HG02763 (cell line): ENCODE data around the gene STOML1.

ENCODE experiments used
- ATAC-seq: cut with Tn5 transposase; IDR thresholded peaks from one replicate; pipeline ENCODE4 v1.9.1; 2021; ENCODE audit warnings: mild to moderate bottlenecking, moderate library complexity; ENCODE audit not compliant: unreplicated experiment

STOML1 gene

DNA sequence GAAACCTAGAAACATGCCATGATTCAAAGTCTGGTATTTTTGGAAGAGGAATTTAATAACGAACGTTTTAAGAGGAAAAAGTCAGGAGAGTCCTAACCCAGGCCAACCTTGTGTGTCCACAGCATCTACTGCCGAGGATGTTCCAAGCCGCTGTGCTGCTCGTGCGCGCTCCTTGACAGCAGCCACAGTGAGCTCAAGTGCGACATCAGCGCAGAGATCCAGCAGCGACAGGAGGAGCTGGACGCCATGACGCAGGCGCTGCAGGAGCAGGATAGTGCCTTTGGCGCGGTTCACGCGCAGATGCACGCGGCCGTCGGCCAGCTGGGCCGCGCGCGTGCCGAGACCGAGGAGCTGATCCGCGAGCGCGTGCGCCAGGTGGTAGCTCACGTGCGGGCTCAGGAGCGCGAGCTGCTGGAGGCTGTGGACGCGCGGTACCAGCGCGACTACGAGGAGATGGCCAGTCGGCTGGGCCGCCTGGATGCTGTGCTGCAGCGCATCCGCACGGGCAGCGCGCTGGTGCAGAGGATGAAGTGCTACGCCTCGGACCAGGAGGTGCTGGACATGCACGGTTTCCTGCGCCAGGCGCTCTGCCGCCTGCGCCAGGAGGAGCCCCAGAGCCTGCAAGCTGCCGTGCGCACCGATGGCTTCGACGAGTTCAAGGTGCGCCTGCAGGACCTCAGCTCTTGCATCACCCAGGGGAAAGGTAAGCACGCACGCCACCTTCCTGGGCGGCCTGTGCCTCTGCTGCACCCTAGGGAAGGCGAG lies 30.8 kb upstream of the STOML1 start:
- ATAC-seq = no peak

DNA sequence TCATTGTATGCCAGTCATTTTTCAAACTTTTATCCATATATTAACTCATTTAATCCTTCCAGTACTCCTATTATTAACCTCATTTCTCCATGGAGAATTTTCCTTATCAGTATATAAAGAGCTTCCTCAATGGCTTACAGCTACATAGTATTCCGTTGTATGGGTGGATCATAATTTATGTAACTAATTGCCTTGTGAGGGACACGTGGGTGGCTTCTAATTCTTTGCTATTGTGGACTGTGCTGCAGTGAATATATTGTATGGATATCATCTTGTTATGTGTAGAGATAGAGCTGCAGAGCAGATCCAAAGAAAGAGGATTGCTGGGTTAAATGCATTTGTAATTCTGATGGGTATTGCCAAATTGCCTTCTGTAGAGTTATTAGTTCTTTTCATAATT lies 27.6 kb upstream of the STOML1 start:
- ATAC-seq = no peak

DNA sequence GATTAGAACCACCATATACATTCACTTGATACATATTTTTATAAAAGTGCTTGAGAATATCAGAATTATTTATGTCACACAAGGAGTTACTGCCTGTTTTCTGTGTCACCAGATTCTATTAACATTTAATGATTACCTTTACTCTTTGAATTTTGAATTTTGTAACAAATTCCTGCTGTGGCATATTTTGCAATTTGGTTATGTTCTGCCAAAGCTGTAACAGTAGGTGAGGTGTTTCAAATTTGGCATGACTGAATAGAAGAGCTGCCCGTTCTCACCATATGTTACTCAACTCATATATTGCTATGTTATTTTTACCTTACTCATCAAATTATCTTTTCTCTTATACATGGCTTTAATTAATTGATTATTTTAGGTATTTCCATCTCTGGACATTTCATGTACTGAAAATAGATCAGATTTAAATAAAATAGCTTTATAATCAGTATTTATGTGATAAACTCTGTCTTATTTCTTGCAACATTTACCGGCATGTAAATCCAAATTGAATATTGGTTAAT lies 21.3 kb upstream of the STOML1 start:
- no peak for ATAC-seq

DNA sequence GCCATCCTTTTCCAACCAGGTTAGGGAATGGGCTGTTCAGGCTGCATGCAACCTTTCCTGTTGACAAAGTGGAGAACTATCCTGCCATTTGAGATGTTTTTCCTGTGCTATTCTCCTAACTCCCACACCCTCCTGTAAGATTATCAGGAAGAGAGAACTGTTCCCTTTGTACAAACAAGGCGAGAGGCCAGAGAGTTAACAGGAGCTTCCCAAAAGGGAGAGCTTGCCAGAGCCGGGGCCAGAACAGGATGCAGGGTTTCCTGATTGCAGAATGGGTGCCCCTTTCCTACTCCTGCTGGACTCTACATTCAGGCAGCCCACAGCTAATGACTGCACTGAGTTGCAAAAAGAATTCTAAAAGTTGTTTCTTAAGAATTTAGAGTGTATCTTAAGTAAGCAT lies 19.5 kb upstream of the STOML1 start:
- ATAC-seq = no peak

DNA sequence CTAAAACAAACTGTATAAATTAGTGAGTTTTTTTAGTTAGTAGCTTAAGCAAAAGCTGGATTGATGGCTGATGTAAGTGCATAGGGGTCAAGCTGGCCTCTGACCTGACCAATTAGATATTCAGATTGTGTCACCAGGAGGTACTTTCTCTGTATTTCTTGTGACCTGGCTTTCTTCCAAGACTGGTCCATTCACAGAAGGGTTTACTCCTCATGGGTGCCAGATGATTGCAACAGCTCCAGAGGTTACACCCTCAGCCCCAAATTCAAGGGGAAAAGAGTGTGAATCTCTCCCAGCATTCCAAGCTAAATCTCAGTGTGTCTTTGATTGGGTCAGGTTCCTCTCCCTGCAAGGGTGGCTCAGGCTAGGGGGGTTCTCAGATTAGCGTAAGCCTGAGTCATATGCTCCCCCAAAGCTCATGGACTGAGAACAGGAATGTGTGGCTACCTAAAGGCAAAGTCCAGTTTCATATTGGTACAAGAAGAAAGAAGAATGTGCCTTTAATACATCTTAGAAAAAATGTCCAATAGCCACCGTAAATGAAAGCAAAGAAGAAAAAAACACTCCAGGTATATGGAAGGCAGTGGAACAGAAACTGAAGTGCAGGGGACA lies 18.9 kb upstream of the STOML1 start:
- ATAC-seq = no peak

DNA sequence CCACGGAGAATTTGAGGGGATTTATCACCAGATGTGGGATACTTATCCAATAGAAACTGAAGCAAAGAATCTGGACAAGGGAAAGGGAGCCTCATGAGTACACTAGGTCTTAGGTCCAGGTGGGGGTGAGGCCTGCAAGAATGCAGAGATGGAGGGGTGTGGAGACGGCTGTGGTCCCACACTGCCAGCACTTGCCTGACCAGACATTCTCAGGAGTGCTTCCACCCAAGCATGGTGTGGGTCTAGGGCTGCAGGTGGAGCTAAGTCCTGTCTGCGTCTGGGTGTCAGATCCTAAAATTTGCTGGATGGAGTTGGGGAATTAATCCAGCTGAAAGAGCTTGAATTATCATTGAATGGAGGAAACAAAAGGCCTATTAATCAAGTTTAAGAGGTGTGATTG lies 16.8 kb upstream of the STOML1 start:
- ATAC-seq = no peak

DNA sequence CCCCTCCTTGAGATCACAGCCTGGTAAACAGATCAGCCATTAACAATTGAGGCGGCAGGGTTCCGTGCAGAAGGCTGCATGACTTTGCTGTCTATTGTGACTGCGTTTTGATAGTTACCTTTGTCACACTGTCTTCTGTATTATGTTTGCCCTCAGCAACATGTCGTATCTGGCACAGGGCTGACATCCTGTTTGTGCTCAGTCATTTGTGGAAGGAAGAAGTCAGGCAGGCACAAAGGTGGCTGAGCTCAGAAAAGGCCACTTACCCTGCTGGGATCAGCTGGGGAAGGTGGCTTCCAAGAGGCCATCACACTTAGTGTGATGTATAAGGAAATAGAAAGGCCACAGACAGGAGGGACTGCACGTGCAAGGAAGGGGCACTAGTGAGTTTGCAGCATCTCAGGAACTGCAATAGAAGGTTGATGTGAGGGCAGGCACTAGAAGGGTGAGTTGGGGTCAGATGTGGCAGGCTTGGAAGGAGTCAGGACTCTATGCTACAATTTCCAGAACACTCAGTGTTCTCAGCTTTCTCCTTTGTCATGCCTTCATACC lies 15.8 kb upstream of the STOML1 start:
- ATAC-seq = no peak

DNA sequence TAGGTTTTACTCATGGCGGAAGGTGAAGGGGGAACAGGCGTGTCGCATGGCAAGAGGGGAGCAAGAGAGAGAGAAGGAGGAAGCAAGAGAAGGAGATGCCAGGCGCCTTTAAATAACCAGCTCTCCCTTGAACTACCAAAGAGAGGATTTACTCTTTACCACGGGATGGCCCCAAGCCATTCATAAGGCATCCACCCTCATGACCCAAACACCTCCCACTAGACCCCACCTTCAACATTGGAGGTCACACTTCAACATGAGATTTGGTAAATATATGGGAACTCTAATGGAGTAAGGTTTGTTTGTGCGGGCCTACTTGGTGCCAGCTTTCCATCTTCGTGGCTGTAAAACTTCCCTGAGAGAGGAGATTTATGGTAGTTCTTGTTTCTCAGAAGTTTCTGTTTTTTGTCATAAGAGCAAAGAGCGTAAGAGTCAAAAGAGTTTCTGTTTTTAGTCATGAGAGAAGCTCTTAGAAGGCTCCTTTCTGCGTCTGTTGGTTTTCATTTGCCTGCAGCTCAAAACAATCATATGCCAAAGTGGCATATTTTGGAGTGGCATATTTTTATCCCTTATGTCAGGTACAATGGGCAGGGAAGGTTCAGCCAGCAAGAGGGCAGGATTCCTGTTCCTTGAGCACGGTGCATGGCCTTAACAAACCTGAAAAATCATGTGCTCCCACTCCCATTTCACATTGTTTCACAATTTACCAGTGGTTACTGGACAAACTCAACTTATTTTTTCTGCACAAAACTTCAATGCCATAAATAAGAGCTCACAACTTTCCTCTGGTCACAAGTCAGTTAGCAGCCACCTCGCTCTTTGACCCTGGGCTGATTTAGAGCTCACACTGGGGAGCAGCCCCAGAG lies 14.9 kb upstream of the STOML1 start:
- no peak for ATAC-seq

DNA sequence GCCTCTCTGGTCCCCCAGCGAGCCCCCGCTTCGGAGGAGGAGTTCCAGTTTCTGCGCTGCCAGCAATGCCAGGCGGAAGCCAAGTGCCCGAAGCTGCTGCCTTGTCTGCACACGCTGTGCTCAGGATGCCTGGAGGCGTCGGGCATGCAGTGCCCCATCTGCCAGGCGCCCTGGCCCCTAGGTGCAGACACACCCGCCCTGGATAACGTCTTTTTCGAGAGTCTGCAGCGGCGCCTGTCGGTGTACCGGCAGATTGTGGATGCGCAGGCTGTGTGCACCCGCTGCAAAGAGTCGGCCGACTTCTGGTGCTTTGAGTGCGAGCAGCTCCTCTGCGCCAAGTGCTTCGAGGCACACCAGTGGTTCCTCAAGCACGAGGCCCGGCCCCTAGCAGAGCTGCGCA lies 5.9 kb upstream of the STOML1 start:
- no peak for ATAC-seq

DNA sequence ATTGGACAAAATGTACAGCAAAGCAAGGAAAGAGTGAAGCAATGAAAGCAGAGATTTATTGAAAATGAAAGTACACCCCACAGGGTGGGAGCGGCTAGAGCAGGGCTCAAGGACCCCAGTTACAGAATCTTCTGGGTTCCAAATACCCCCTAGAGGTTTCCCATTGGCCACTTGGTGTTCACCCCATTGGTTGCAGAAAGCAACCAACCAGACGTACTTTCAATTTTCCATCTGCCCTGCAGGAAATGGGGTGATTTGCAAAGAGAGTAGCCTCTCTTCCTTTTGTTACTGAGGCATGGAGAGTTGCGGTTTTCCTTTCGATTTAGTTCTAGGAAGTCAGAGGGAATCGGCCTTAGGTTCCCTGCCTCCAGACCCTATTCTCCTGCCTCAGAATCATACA lies 4.8 kb upstream of the STOML1 start:
- ATAC-seq = no peak

DNA sequence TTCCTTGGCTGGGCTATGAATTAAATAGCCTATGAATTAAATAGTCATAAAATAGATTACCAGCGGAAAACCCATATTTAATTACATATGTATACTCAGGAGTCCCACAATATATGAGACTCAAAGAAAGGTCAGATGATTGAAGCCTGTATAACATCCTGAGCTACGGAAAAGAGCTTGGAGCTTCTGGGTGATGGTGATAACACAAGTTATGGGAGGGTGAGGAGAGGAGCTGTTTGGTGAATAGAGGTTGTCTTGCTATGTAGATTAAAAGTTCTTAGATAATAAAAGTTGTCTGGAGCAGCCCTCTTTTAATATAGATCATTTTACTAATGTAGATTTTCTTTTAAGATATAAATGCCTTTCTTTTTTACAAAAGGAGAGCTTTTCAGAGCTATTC lies 4.2 kb upstream of the STOML1 start:
- ATAC-seq = no peak

DNA sequence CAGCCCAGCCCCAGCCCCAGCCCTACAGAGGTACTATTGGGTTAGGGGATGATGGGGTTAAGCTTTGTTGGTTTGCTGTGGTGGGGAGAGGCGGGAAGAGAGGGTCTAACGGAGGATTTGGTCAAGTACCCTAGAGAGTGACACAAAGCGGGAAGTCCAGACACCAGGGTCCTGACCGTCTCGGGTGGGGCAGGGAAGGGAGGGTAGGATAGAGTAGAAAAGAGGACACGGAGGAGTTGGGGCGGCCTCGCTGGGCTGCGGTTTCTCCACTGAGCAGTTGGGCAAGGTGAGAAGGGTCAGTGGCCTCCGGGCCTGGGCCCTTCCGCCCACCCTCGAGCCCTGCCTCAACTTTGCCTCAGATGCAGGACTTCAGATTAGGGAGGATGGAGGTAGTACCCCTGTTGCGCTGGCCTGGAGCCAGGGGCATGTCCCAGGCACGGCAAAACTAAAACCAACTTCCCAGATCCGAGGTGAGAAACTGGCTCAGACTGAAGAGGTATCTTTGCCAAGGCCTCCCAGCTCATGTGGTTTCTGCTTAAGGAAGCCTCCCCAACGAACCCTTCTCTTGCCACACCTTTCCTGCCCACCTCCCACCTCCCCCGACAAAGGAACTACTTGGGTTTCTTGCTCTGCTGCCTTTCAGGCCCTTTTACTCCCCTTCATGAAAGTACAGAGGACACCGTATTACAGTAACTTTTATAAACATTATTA lies 3.0 kb upstream of the STOML1 start:
- ATAC-seq = no peak

DNA sequence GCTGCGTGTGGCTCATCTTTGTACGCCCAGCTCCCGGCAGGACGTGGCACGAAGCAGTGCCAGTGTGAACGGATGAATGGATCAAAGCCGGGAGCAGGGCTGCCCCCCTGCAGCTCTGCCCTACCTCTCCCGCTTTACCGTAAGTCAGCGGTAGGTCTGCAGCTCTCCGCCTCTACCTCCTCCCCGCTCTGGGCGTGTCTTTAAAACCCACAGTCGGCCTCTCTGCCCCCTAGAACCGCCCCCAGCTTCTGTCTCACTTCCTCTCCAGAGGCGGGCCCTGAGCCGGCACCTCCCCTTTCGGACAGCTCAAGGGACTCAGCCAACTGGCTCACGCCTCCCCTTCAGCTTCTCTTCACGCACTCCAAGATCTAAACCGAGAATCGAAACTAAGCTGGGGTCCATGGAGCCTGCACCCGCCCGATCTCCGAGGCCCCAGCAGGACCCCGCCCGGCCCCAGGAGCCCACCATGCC lies 2.4 kb upstream of the STOML1 start, which contains the start of gene PML:
TSS of gene PML (plus strand) at position 304 of the 471 bp plus-strand sequence. CDS start at position 401, 97 bp downstream.
- peak; percentile 64 for ATAC-seq

DNA sequence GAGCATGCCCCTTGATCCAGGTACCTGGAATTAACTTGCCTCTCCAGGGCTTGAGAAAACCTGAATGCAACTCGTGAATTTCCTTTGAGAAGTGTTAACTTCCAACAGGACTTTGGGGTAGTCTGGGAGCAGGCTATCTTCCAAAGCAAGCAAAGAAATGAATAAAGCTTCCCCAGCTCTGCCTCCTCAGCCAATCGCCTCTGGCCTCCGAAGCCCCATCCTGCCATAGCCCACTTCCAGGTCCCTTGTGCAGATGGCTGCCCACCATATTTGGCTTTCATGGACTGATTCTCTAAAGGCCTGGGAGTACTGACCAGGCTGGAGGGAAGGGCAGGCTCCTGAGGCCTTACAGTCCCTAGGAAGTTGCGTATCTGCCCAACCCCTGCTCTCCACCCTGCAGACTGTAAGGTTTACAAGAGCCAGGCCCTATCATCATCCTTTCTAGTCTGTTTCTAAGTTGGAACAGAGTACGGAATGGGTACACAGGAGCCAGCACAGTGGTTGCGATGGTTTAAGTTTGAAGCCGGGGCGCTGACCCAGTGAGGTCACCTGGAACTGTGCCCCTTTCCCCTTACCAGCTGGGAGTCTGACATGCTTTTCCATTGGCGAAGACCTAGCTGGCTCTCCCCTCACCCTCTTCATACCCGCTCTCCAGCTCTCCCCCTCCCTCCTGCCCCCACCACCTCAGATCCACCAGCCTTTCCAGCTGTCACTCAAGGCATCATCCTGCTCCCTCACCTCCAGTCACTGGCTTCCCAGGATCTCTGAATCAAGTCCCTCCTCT lies 1.3 kb upstream of the STOML1 start:
- no peak for ATAC-seq

DNA sequence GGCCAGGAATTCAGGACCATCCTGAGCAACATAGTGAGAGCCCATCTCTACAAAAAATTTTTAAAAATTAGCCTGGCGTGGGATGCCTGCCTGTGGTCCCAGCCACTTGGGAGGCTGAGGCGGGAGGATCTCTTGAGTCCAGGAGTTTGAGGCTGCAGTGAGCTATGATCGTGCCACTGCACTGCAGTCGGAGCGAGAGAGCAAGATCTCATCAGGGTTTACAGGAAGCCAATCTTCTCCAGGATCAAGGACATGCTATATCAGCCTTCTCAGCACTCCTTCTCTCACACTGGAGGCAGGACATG lies 451 bp upstream of the STOML1 start:
- no peak for ATAC-seq

DNA sequence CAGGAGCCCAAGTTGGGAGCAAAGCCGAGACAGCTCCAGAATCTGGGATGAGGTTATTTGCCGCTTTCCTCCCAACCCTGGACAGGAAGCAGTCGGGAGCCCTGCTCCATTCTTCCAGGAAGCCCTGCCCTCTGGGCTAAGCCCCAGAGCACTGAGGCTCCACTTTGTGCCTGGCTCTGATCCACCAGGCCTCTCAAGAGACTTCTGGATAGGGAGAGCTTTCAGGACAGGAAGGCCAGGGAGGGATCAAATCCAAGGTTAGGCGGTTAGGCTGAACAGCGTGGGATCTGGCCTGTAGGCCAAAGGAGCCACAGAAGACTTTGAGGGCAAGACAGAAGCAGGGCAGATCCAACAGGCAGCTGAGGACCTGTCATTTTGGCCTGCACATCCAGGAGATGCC lies 835 bp downstream of the STOML1 start:
- no peak for ATAC-seq

DNA sequence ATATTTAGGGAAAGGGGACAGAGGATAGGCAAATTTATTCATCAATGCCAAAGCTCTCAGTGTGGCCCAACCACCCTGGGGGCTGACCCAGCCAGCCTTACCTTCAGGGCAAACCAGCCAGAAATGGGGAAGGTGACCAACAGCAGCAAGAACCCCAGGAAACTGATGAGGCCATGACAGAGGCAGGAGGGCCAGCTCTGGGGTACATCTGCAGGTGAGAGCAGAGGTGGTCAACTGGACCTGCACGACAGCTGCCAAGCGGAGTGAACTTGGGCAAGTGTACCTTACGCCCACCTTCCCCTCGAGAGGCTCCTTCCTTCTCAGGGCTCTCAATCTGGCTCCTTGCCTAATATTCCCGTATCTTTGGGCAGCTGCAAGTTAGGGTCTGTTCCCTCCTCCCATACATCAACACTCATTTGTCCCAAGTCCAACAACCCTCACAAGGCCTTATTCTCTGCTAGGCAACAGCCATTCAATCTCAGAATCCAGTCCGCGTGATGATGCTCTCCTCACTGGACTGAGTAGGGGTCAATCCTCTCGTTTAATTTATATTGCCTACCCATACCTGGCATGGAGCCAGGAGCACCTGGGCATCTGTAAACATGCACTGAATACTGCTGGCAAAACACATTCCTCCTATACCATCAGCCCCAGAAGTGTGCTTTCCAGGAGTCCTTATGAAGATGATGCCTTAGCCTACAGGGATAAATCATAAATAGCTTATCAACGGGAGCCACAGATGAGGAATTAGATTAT lies 1.7 kb downstream of the STOML1 start:
- ATAC-seq = no peak

DNA sequence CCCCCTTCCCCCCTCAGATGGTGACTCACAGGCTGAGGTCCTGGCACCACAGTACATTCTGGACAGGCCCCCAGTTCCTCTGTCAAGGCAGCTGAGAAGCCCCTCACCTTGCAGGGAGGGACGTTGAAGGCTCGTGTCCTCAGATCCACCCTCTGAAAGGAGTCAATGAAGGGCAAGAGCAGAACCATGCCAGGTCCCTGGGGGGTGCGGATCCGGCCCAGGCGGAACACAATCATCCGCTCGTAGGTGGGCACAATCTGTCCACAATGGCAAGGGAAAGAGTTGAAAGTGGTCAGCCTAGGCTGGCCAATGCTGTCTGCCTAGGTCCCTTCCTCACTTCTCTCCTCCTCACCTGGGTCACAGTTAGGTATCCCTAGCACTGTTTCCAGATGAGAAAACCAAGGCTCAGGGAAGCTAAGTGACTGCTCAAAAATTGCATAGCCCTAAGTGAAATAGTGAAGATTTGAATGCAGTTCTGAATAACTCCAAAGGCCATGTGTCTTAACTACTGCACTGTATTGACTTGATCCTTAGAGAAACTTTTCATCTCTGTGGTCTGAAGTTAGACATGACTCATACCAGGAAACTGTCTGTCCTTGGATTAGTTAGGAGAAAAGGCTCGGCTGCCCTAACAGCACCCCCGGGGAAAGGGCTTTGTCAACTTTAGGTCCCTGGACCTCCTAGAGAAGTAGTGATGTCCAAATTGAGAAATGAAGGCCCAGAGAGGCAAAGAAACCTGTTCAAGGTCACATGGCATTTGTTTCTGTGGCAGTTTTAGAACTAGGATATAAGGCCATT lies 2.9 kb downstream of the STOML1 start:
- no peak for ATAC-seq
